ENCODE data around the gene WDR38.

WDR38 gene

DNA sequence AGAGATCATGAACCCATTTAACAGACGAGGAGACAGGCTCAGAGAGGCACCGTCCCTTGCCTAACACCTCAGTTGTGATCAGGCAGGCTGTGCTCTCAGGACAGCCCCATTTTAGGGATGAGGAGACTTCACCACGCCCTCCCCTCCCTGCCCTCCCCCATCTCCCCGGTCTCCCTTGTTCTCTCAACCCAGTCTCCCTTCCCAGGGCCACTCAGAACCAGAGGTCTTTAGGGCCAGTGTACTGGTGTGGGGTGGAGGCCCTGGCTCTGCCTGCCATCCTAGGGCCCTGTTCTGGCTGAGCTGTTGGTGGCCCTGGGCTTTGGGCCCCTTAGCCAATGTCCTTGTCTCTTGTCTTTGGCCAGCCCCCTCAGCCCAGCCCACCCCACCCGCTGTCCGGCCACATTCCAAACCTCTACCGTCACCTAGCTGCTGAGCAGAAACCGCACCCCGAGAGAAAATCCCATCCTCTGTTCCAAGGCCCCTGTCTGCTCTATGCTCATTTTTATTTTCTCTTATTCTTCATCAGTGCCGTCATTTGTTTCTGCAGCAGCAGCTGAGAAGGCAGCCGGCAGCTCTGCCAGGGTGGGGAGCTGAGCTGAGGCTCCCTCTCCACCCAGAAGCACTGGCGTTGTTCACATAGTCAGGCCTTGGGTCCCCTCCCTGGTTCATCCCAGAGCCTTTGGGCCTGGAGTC lies 42.5 kb upstream of the WDR38 start:
- peak; percentile 70 for DNase-seq (ENCODE audit: low spot score)
- TF ChIP-seq, protein P1, sequence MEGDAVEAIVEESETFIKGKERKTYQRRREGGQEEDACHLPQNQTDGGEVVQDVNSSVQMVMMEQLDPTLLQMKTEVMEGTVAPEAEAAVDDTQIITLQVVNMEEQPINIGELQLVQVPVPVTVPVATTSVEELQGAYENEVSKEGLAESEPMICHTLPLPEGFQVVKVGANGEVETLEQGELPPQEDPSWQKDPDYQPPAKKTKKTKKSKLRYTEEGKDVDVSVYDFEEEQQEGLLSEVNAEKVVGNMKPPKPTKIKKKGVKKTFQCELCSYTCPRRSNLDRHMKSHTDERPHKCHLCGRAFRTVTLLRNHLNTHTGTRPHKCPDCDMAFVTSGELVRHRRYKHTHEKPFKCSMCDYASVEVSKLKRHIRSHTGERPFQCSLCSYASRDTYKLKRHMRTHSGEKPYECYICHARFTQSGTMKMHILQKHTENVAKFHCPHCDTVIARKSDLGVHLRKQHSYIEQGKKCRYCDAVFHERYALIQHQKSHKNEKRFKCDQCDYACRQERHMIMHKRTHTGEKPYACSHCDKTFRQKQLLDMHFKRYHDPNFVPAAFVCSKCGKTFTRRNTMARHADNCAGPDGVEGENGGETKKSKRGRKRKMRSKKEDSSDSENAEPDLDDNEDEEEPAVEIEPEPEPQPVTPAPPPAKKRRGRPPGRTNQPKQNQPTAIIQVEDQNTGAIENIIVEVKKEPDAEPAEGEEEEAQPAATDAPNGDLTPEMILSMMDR (IDR thresholded peaks at IDR 0.05) = no peak
- H3K27ac ChIP-seq = peak overlapping the region; percentile 52 to 82

DNA sequence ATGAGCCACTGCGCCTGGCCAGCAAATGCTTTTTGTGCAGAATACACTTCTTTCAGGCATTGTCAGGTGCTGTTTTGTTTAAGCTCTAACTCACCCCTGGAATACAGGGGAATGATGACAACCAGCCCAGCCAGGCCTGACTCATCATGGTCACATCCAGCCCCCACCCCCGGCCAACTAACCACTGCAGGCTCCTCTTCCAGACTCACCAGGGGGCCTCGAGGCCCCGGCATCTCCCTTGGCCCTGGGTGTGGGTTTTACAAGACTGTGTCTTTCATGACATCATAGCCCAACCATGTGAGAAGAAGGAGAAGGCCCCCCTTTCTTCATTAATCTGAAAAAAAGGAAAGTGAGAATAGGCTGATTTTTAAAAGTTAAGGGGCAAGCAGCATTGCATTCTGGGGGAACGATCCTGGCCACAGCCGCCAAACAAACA lies 40.8 kb upstream of the WDR38 start:
- peak overlapping the region in 1 of 2 donors; percentile 82 for H3K27ac ChIP-seq
- TF ChIP-seq, protein P1 (IDR thresholded peaks at IDR 0.05) = no peak
- DNase-seq (ENCODE audit: low spot score) = no peak
- no peak overlapping the region for H3K4me3 ChIP-seq

More for the DNA sequence above, 42.5 kb upstream of the WDR38 start:
- H3K4me3 ChIP-seq = no peak overlapping the region

DNA sequence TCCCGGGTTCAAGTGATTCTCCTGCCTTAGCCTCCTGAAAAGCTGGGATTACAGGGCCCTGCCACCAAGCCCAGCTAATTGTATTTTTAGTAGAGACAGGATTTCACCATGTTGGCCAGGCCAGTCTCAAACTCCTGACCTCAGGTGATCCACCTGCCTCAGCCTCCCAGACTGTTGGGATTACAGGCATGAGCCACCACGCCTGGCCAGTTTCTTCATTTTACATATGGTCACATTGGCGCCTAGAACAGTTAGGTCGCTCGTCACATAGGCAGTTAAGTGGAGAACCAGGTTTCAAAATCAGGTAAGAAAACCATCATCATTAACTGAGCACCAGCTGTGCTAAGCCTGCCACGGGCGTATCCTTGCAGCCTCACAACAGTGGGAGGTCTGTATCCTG lies 40.2 kb upstream of the WDR38 start:
- TF ChIP-seq, protein P1 (IDR thresholded peaks at IDR 0.05) = no peak
- Histone ChIP-seq H3K27ac (no peak overlapping the region), H3K4me3 (no peak overlapping the region)
- DNase-seq (ENCODE audit: low spot score) = no peak

DNA sequence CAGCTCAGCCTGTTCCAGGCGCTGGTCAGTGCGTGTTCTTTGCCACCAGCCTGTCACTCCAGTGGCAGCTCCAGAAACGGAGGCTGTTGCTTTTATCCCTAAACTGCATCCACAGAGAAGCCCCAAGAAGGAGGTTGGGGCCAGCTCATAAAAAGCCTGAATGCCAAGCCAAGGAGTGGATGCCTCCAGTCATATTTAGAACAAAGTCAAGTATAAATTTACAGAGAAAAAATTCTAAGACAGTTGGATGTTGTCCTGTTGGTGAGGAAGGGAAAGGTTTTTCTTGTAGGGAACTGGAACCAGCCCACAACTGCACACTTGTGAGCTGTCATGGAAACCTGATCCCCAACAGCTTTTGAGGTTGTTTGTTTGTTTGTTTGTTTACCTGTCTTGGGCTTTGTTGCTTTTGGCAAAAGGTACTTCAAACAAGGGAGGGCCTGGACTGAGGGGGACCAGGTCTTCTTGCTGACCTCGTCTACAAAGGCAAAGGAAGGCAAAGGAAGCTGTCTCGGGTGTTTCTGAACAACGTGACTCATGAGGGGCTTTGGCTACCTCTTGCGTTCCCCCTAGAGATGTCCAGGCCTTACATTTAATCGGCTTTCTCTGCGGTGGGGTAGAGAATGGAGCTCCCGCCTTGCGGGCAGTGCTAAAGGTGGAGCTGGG lies 39.6 kb upstream of the WDR38 start:
- no peak for DNase-seq (ENCODE audit: low spot score)
- H3K27ac ChIP-seq = peak overlapping the region in 1 of 2 donors; percentile 13

DNA sequence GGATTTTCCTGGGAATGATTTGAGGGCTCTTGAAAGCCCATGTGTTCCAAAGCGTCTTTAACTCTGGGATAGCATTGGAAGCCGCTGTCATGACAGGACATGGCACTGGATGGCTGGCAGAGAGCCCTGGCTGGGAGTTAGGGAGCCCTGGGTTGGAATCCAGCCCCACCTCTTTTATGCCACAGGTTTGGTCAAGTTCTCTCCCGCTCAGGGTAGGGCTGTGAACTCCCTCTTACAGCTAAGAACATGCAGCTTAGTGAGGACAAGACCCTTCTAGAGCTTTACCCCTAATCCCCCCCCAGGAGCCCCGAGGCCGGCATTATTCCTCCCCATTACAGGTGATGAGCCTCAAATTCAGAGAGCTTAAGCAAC lies 39.1 kb upstream of the WDR38 start:
- DNase-seq (ENCODE audit: low spot score) = no peak
- Histone ChIP-seq H3K4me3 (no peak overlapping the region), H3K27ac (no peak overlapping the region)
- TF ChIP-seq, protein P1 (IDR thresholded peaks at IDR 0.05) = no peak

More for the DNA sequence above, 39.6 kb upstream of the WDR38 start:
- no peak overlapping the region for H3K4me3 ChIP-seq
- TF ChIP-seq, protein P1 (IDR thresholded peaks at IDR 0.05) = no peak

DNA sequence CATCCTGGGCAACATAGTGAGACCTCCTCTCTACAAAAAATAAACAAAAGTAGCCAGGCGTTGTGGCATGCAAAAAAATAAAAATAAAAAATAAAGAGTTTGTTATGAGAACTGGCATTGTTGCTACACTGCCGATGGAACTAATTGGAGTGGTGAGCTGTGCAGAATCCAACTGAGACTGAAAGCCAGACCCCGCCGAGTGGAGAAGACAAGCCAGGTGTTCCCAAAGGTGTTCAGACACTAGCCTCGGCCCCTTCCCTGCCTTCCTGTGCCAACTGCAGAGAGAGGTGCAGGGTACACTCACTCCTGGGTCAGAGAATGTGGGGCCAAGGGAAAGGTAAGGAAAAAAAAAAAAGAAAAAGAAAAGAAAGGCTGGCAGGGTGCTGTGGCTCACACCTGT lies 37.7 kb upstream of the WDR38 start:
- DNase-seq (ENCODE audit: low spot score) = no peak
- no peak overlapping the region for H3K27ac ChIP-seq
- no peak overlapping the region for H3K4me3 ChIP-seq
- TF ChIP-seq, protein P1 (IDR thresholded peaks at IDR 0.05) = no peak

Measured in coronary artery (tissue), 2 donors.